Skeletal muscle tissue (tissue), 4 donors: ENCODE results near the gene OR6C76. TPM values are rescaled to one million over a fixed set of nuclear protein-coding genes. Genes with fewer than 3 reads are reported as not detected.

Experiments used
- H3K27ac ChIP-seq: one replicate; pipeline ENCODE4 v1.7.0; 2013; ENCODE audit warnings: mild to moderate bottlenecking, low read depth, low read length, inconsistent platforms
- H3K27me3 ChIP-seq, 3 donors: one replicate each; pipeline ENCODE4 v1.7.0; 2013; ENCODE audit warnings: low read length in 3 of 3; ENCODE audit not compliant: control insufficient read depth in 3 of 3, insufficient read depth in 3 of 3
- H3K36me3 ChIP-seq, 3 donors: one replicate each; pipeline ENCODE4 v1.7.0; 2013; ENCODE audit warnings: low read length in 3 of 3; ENCODE audit not compliant: control insufficient read depth in 3 of 3, insufficient read depth in 3 of 3
- H3K4me1 ChIP-seq, 3 donors: one replicate each; pipeline ENCODE4 v1.7.0; 2013; ENCODE audit warnings: low read length in 3 of 3, mild to moderate bottlenecking in 3 of 3; ENCODE audit not compliant: control insufficient read depth in 3 of 3, insufficient read depth in 3 of 3
- H3K4me3 ChIP-seq, 3 donors: one replicate each; pipeline ENCODE4 v1.7.0; 2013; ENCODE audit warnings: low read length in 3 of 3
- H3K9ac ChIP-seq, 3 donors: one replicate each; pipeline ENCODE4 v1.7.0; 2013; ENCODE audit warnings: low read length in 3 of 3, mild to moderate bottlenecking in 3 of 3, moderate library complexity in 2 of 3, low read depth in 1 of 3
- H3K9me3 ChIP-seq, 3 donors: one replicate each; pipeline ENCODE4 v1.7.0; 2013; ENCODE audit warnings: low read length in 3 of 3; ENCODE audit not compliant: control insufficient read depth in 3 of 3
- total RNA-seq: library from RNA; depleted of rRNA; stranded (reverse); fragments of >200 nt; gene quantifications from one replicate; pipeline ENCODE4 v1.2.3, GENCODE V29; 2014
- donor health status: Osteomylitis.

OR6C76 gene
- total RNA-seq, 1 donor from 2014 or later = not detected

- H3K9ac ChIP-seq = no peak overlapping the region
- H3K9me3 ChIP-seq = no peaks in the 10 kb centered on the region
- H3K27ac ChIP-seq = no peak overlapping the region
- no peak overlapping the region for H3K4me3 ChIP-seq
- H3K36me3 ChIP-seq = no peaks in the 10 kb centered on the region
- H3K4me1 ChIP-seq = no peaks in the 10 kb centered on the region
- H3K27me3 ChIP-seq = no peaks in the 10 kb centered on the region
Observed at GRCh38 chr12:55467836-55468235, 41.8 kb downstream of the OR6C76 start.

- Histone ChIP-seq H3K36me3 (no peaks in the 10 kb centered on the region), H3K27me3 (no peaks in the 10 kb centered on the region), H3K27ac (no peak overlapping the region), H3K4me1 (no peaks in the 10 kb centered on the region), H3K9ac (no peak overlapping the region), H3K9me3 (no peaks in the 10 kb centered on the region), H3K4me3 (no peak overlapping the region)
Observed at GRCh38 chr12:55469291-55469690, 43.2 kb downstream of the OR6C76 start.

- H3K4me3 ChIP-seq = no peak within 1 kb of the TSS
- H3K4me1 ChIP-seq = no peaks in the 10 kb centered on the region
- no peak within 1 kb of the TSS for H3K27ac ChIP-seq
- no peak within 1 kb of the TSS for H3K9ac ChIP-seq
- no peaks in the 10 kb centered on the region for H3K27me3 ChIP-seq
- H3K9me3 ChIP-seq = no peaks in the 10 kb centered on the region
- H3K36me3 ChIP-seq = no peaks in the 10 kb centered on the region
Observed at GRCh38 chr12:55470088-55470829, 44.2 kb downstream of the OR6C76 start, which contains the start of gene OR6C70. Gene OR6C70 (minus strand): TSS chr12:55470138. CDS start chr12:55470138, 0 bp downstream.

GRCh38 chr12:55472264-55472663 is 46.2 kb downstream of the OR6C76 start:
- no peaks in the 10 kb centered on the region for H3K36me3 ChIP-seq
- no peak overlapping the region for H3K27ac ChIP-seq
- no peaks in the 10 kb centered on the region for H3K9me3 ChIP-seq
- no peaks in the 10 kb centered on the region for H3K4me1 ChIP-seq
- H3K27me3 ChIP-seq = no peaks in the 10 kb centered on the region
- no peak overlapping the region for H3K9ac ChIP-seq
- H3K4me3 ChIP-seq = no peak overlapping the region

Other genes with a start within 250 kb of the OR6C76 start
- not detected for gene OR10A7, start 205.2 kb upstream of the OR6C76 start, total RNA-seq
- not detected for gene OR6C74, start 181.6 kb upstream of the OR6C76 start, total RNA-seq
- not detected for gene OR6C6, start 129.7 kb upstream of the OR6C76 start, total RNA-seq
- not detected for gene OR6C1, start 111.9 kb upstream of the OR6C76 start, total RNA-seq
- not detected for gene OR6C3, start 95.5 kb upstream of the OR6C76 start, total RNA-seq
- gene OR6C75, start 63.3 kb upstream of the OR6C76 start, total RNA-seq = not detected
- not detected for gene OR6C65, start 25.7 kb upstream of the OR6C76 start, total RNA-seq
- gene OR6C2, start 17.8 kb downstream of the OR6C76 start, total RNA-seq = not detected
- not detected for gene OR6C70, start 43.9 kb downstream of the OR6C76 start, total RNA-seq
- not detected for gene OR6C68, start 66.1 kb downstream of the OR6C76 start, total RNA-seq
- not detected for gene OR6C4, start 123.3 kb downstream of the OR6C76 start, total RNA-seq
- gene OR2AP1, start 146.2 kb downstream of the OR6C76 start, total RNA-seq = not detected
- gene OR10P1, start 210.6 kb downstream of the OR6C76 start, total RNA-seq = not detected